Endodermal cell (in vitro differentiated cells): ENCODE measurements around the gene STXBP5. TPM values are rescaled to one million over a fixed set of nuclear protein-coding genes. Genes with fewer than 3 reads are reported as not detected.

ENCODE experiments used
- DNase-seq: peaks from one replicate; pipeline ENCODE4 v3.0.0-alpha.2; 2017
- H3K27ac ChIP-seq: 2 replicates; pipeline ENCODE4 v1.5.1; 2013; ENCODE audit warnings: mild to moderate bottlenecking, low read depth, low read length, moderate library complexity
- H3K27me3 ChIP-seq: 2 replicates; pipeline ENCODE4 v1.6.1; 2013; ENCODE audit warnings: mild to moderate bottlenecking, low read length, moderate library complexity; ENCODE audit not compliant: insufficient read depth, control insufficient read depth, poor library complexity, severe bottlenecking
- H3K36me3 ChIP-seq: 2 replicates; pipeline ENCODE4 v1.7.0; 2013; ENCODE audit warnings: mild to moderate bottlenecking, low read length, moderate library complexity; ENCODE audit not compliant: control insufficient read depth, insufficient read depth
- H3K4me1 ChIP-seq: one replicate; pipeline ENCODE4 v1.7.0; 2013; ENCODE audit warnings: low read length; ENCODE audit not compliant: control insufficient read depth, insufficient read depth
- H3K4me3 ChIP-seq: 2 replicates; pipeline ENCODE4 v1.5.1; 2013; ENCODE audit warnings: mild to moderate bottlenecking, low read length, moderate library complexity
- H3K9ac ChIP-seq: 2 replicates; pipeline ENCODE4 v1.6.1; 2013; ENCODE audit warnings: mild to moderate bottlenecking, low read length, moderate library complexity; ENCODE audit not compliant: poor library complexity, severe bottlenecking; ENCODE audit errors: extremely low read depth
- H3K9me3 ChIP-seq: 2 replicates; pipeline ENCODE4 v1.6.1; 2013; ENCODE audit warnings: mild to moderate bottlenecking, low read length, moderate library complexity; ENCODE audit not compliant: control insufficient read depth
- H3K27ac Mint-ChIP-seq: 2 replicates; pipeline ENCODE4 v1.8.0; 2020; ENCODE audit warnings: mixed read lengths
- H3K27me3 Mint-ChIP-seq: 2 replicates; pipeline ENCODE4 v1.8.0; 2021; ENCODE audit warnings: mild to moderate bottlenecking, mixed read lengths; ENCODE audit not compliant: insufficient read depth
- H3K36me3 Mint-ChIP-seq: 2 replicates; pipeline ENCODE4 v1.8.0; 2020; ENCODE audit warnings: low read depth, mixed read lengths
- H3K4me1 Mint-ChIP-seq: 2 replicates; pipeline ENCODE4 v1.8.0; 2020; ENCODE audit warnings: mixed read lengths
- H3K4me3 Mint-ChIP-seq: 2 replicates; pipeline ENCODE4 v1.8.0; 2020; ENCODE audit warnings: mild to moderate bottlenecking, moderate library complexity, mixed read lengths
- H3K9me3 Mint-ChIP-seq: 2 replicates; pipeline ENCODE4 v1.8.0; 2020; ENCODE audit warnings: mild to moderate bottlenecking, mixed read lengths
- CTCF ChIP-seq: fragments of 200-600 bp; sonication (generic); conservative IDR thresholded peaks from 2 replicates; pipeline ENCODE4 v1.5.0; 2021; ENCODE audit warnings: antibody characterized with exemption, mild to moderate bottlenecking
- WGBS, 2 experiments: methylation state at CpG; one replicate each; pipeline versions ENCODE4 v1.1.5 to v1.1.7; 2013; ENCODE audit warnings: missing lambda C conversion rate in 2 of 2, mixed read lengths in 1 of 2; ENCODE audit not compliant: insufficient coverage in 1 of 2, insufficient read length in 1 of 2; 5-methylcytosine and 5-hydroxymethylcytosine counted together
- total RNA-seq, 2 donors: library from RNA; stranded (reverse); fragmentation: NEBNext Ultra II Directional in 1 of 2; extraction: Animal tissue kit (Norgen Biotek cat#: 25700) in 1 of 2; gene quantifications; 2 replicates in 1 of 2; 3 replicates in 1 of 2; pipeline ENCODE4 v1.2.1, GENCODE V29; 2021

STXBP5 gene
- total RNA-seq, 2 donors from 2014 or later, result 19.2 to 25.2 TPM

GRCh38 chr6:147337921-147338320, 133.7 kb downstream of the STXBP5 start:
- H3K9me3 Mint-ChIP-seq, result no peaks in the 10 kb centered on the region
- H3K27ac Mint-ChIP-seq, result no peak overlapping the region
- no peaks in the 10 kb centered on the region for H3K27me3 Mint-ChIP-seq
- no peak for DNase-seq
- peaks cover 5% of the 10 kb centered on the region for H3K36me3 Mint-ChIP-seq
- peaks cover 10% of the 10 kb centered on the region for H3K36me3 ChIP-seq
- H3K27me3 ChIP-seq, result no peaks in the 10 kb centered on the region
- no peak overlapping the region for H3K27ac ChIP-seq
- H3K4me3 ChIP-seq, result no peak overlapping the region
- H3K9ac ChIP-seq, result no peak overlapping the region
- no peaks in the 10 kb centered on the region for H3K9me3 ChIP-seq
- H3K4me1 ChIP-seq, result no peaks in the 10 kb centered on the region
- no peak for TF ChIP-seq CTCF
- H3K4me1 Mint-ChIP-seq, result no peaks in the 10 kb centered on the region
- no peak overlapping the region for H3K4me3 Mint-ChIP-seq
- WGBS, 2 experiments, result 95 to 100% methylated on average over 2 to 3 of the region's 3 CpGs

DNA sequence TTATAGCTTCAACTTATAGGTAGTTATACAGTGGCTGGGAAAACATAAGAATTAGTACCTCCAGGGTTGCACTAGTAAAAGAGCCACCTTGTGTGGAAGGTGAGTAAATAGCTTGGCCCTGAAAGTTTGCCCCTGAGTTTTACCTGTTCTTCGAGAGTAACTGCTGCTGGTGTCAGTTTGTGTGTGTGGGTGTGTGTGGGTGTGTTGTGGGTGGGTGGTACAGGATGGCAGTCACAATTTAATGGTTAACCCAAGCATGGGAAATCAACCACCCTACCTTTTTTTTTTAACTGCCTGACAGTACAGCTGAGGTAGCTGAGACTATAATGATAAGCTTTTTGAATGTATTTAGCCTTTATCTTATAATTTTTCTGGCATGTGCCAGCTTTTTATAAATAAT, 137.3 kb downstream of the STXBP5 start:
- no peaks in the 10 kb centered on the region for H3K9me3 Mint-ChIP-seq
- no peak overlapping the region for H3K27ac Mint-ChIP-seq
- WGBS, 2 experiments, result 95% methylated on average over 1 of the region's 1 CpG; no CpG with 5 or more reads in 1 of the 2 experiments
- Histone ChIP-seq H3K27me3 (no peaks in the 10 kb centered on the region), H3K36me3 (peaks cover 10% of the 10 kb centered on the region), H3K4me1 (no peaks in the 10 kb centered on the region), H3K9ac (no peak overlapping the region), H3K9me3 (no peaks in the 10 kb centered on the region), H3K27ac (no peak overlapping the region), H3K4me3 (no peak overlapping the region)
- H3K4me3 Mint-ChIP-seq, result no peak overlapping the region
- H3K27me3 Mint-ChIP-seq, result no peaks in the 10 kb centered on the region
- no peak for TF ChIP-seq CTCF
- DNase-seq, result no peak
- H3K36me3 Mint-ChIP-seq, result peaks cover 9% of the 10 kb centered on the region
- H3K4me1 Mint-ChIP-seq, result no peaks in the 10 kb centered on the region

GRCh38 chr6:147345902-147346301, 141.7 kb downstream of the STXBP5 start:
- Histone ChIP-seq H3K27me3 (no peaks in the 10 kb centered on the region), H3K4me1 (no peaks in the 10 kb centered on the region), H3K36me3 (peaks cover 7% of the 10 kb centered on the region), H3K9ac (no peak overlapping the region), H3K9me3 (no peaks in the 10 kb centered on the region), H3K4me3 (no peak overlapping the region), H3K27ac (no peak overlapping the region)
- peaks cover 9% of the 10 kb centered on the region for H3K36me3 Mint-ChIP-seq
- no peak overlapping the region for H3K27ac Mint-ChIP-seq
- no peak for TF ChIP-seq CTCF
- no peaks in the 10 kb centered on the region for H3K4me1 Mint-ChIP-seq
- no peak for DNase-seq
- H3K4me3 Mint-ChIP-seq, result no peak overlapping the region
- 100% methylated on average over 2 of the region's 2 CpGs; no CpG with 5 or more reads in 1 of the 2 experiments for WGBS, 2 experiments
- H3K9me3 Mint-ChIP-seq, result no peaks in the 10 kb centered on the region
- H3K27me3 Mint-ChIP-seq, result no peaks in the 10 kb centered on the region
